Immature natural killer cell (primary cell): ENCODE results near the gene PDP2. TPM values are rescaled to one million over a fixed set of nuclear protein-coding genes. Genes with fewer than 3 reads are reported as not detected.

Source experiments
- DNase-seq, 3 donors: peaks; one replicate each; pipeline ENCODE4 v3.0.0; 2022; ENCODE audit warnings: mixed read lengths in 1 of 3
- H3K27ac Mint-ChIP-seq, 6 donors: one replicate each; pipeline ENCODE4 v1.8.0; 2020; ENCODE audit warnings: mixed read lengths in 6 of 6, mild to moderate bottlenecking in 5 of 6, inconsistent platforms in 4 of 6, moderate library complexity in 3 of 6
- H3K27me3 Mint-ChIP-seq, 3 donors: one replicate each; pipeline ENCODE4 v1.8.0; 2020 to 2021; ENCODE audit warnings: low read depth in 3 of 3, mild to moderate bottlenecking in 3 of 3, mixed read lengths in 3 of 3, moderate library complexity in 3 of 3, inconsistent platforms in 1 of 3
- H3K36me3 Mint-ChIP-seq, 3 donors: one replicate each; pipeline ENCODE4 v1.8.0; 2020; ENCODE audit warnings: mixed read lengths in 3 of 3, inconsistent platforms in 2 of 3, mild to moderate bottlenecking in 2 of 3
- H3K4me1 Mint-ChIP-seq, 2 donors: one replicate each; pipeline ENCODE4 v1.8.0; 2020; ENCODE audit warnings: inconsistent platforms in 2 of 2, mild to moderate bottlenecking in 2 of 2, mixed read lengths in 2 of 2, moderate library complexity in 1 of 2
- H3K4me3 Mint-ChIP-seq, 5 donors: one replicate each; pipeline ENCODE4 v1.8.0; 2020; ENCODE audit warnings: mild to moderate bottlenecking in 5 of 5, mixed read lengths in 5 of 5, inconsistent platforms in 3 of 5, moderate library complexity in 3 of 5
- H3K9me3 Mint-ChIP-seq, 6 donors: one replicate each; pipeline ENCODE4 v1.8.0; 2020; ENCODE audit warnings: mild to moderate bottlenecking in 6 of 6, mixed read lengths in 6 of 6, inconsistent platforms in 4 of 6, moderate library complexity in 3 of 6
- polyA plus RNA-seq, 3 donors: library from polyadenylated mRNA; unstranded; fragments of 300-500 nt; fragmentation: Illumina TruSeq; gene quantifications; one replicate each; pipeline ENCODE4 v1.2.3, GENCODE V29; 2021

PDP2 gene
- polyA plus RNA-seq, 3 donors from 2014 or later: 2.2 to 3.1 TPM; not detected in 1

DNA sequence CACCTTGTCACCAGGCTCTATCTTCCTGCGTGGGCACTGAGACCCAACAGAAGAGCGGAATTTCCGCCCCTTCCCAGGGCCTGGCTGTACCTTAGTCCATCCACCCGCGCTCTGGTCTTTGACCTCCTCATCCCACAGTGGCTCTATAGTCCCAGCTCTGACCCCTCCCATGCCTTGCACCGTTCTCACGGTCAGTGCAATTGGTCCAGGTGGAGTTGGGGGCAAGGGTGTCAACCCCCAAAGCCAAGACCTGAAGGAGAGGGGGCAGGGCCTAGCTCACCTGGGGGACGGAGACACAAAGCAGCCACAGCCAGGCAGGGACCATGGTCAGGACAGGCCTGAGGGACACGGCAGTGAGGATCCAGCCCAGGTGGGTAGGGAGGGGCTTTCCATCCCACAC, 37.4 kb downstream of the PDP2 start:
- H3K36me3 Mint-ChIP-seq: no peaks in the 10 kb centered on the region
- H3K4me3 Mint-ChIP-seq: no peak overlapping the region
- H3K27me3 Mint-ChIP-seq: peaks cover 3 to 9% (median 8%) of the 10 kb centered on the region in 3 donors
- no peak for DNase-seq
- H3K9me3 Mint-ChIP-seq: peaks cover 0 to 1% (median 0%) of the 10 kb centered on the region in 6 donors
- no peak overlapping the region for H3K27ac Mint-ChIP-seq
- no peaks in the 10 kb centered on the region for H3K4me1 Mint-ChIP-seq

DNA sequence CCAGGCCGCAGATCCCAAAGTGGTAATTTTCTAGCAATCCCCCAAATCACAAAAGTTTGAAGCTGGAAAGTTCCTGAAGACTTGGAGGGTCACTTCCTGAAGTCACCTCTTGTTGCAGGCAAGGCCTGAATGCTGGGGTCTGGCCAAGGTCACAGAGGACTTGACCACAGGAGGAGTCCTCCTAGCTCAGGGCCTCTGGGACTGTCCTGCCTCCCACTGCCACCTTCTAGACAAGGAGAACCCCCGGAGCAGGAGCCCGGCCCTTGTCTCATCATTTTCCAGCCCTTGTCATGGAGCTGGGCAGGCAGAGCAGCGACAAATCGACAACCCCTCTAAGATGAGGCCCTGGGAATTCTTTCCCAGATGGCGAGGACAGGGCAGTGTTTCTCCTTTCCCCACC, 38.0 kb downstream of the PDP2 start:
- no peak for DNase-seq
- no peak overlapping the region for H3K27ac Mint-ChIP-seq
- H3K4me3 Mint-ChIP-seq: no peak overlapping the region
- no peaks in the 10 kb centered on the region for H3K36me3 Mint-ChIP-seq
- peaks cover 0 to 1% (median 0%) of the 10 kb centered on the region in 6 donors for H3K9me3 Mint-ChIP-seq
- H3K27me3 Mint-ChIP-seq: peaks cover 0 to 9% (median 9%) of the 10 kb centered on the region in 3 donors
- H3K4me1 Mint-ChIP-seq: no peaks in the 10 kb centered on the region

DNA sequence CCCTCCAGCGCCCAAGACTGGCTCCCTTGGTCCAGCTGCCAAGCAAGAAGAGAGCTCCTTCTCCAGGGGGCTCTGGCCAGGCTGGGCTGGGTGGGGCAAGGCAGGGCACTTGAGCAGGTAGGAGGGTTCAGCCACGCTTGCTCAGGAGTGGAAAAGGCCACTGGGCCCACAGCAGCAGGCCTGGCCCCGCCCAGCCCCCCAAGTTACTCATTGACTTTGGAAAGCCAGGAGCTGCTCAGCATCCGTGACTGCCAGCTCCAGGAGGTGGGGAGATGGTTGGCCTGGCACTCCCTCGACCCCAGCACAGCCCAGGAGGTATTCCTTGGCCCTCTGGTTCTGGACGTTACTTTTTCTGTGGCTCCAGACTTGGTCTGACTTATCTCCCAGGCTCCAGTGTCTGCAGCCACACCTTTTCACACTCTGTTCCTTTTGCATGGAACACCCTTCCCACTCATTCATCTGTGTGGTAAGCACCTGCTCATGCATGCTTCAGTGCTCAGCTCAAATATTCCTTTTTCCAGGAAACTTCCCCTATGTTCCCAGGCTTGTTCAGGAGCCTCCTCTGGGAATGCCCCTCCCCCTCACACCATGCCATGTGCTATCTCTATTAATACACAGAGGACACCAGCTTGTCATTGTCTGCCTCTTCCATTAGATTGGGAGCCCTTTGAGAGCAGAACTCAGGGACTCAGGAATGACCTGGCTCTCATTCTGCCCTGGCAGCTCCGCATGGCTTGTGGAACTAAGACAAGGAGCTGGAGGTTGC, 38.7 kb downstream of the PDP2 start, which contains the start of gene CDH16:
CDH16 (minus strand) TSS at position 83 of the 766 bp plus-strand sequence. CDS start 820 bp downstream, outside the sequence.
- no peak for DNase-seq
- H3K4me3 Mint-ChIP-seq: no peak within 1 kb of the TSS
- H3K4me1 Mint-ChIP-seq: peaks cover 0 to under 1% of the 10 kb centered on the region in 2 donors
- peaks cover 0 to 12% (median 10%) of the 10 kb centered on the region in 3 donors for H3K27me3 Mint-ChIP-seq
- no peaks in the 10 kb centered on the region for H3K36me3 Mint-ChIP-seq
- H3K27ac Mint-ChIP-seq: no peak within 1 kb of the TSS
- H3K9me3 Mint-ChIP-seq: peaks cover 0 to 1% (median 0%) of the 10 kb centered on the region in 6 donors

DNA sequence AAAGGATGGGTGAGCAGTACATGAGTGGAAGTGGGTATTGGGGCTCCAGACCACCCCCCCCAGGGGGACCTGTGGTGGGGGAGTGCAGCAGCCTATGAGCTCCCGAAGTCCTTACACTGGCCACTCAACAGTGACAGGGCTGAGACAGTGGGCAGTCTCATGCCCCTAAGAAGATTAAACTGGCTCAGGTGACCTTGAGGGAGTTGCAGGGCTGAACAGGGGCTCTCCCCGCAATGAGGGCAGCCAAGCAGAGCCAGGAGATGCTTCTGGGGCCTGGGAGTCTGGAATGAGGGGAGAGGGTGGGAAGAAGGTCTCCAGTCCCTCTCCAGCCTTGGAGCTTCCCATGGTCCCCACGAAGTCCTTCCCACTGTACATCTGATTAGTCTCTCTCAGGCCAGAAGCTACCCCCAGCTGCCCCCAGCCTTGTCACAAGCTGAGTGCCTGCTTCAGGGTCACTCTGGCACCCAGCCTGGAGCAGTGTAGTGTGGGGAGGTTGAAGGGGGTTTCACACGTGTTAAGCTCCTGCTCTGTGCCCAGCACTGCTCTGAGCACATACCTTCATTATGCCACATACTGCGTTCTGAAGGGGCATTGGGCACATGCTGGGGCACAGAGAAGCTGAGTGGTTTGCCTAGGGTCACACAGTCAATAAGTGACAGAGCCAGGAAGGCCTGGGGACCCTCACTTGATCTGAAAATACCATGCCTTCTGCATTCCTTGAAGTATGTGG, 39.4 kb downstream of the PDP2 start:
- DNase-seq: no peak
- H3K27ac Mint-ChIP-seq: no peak overlapping the region
- peaks cover 0 to 4% of the 10 kb centered on the region in 2 donors for H3K4me1 Mint-ChIP-seq
- no peaks in the 10 kb centered on the region for H3K36me3 Mint-ChIP-seq
- peaks cover 0 to 1% (median 0%) of the 10 kb centered on the region in 6 donors for H3K9me3 Mint-ChIP-seq
- H3K27me3 Mint-ChIP-seq: peaks cover 0 to 12% (median 10%) of the 10 kb centered on the region in 3 donors
- no peak overlapping the region for H3K4me3 Mint-ChIP-seq

DNA sequence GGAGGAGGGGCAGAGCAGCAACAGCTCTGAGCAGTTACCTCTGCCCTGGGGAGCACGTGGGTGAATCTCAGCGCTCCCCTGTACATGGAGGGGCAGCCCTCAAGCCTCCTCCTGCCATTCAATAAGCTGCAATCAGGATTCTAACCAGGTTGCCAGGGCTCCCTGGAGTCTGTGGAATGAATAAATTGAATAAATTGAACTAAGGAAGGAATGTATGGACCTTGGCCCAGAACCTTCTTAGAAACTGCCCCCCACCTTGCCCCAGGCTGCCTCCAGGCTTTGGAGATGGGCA, 39.9 kb downstream of the PDP2 start:
- Mint-ChIP-seq H3K4me3 (no peak overlapping the region), H3K4me1 (peaks cover 0 to 4% of the 10 kb centered on the region in 2 donors), H3K36me3 (no peaks in the 10 kb centered on the region), H3K27ac (no peak overlapping the region), H3K9me3 (peaks cover 0 to 1% (median 0%) of the 10 kb centered on the region in 6 donors), H3K27me3 (peaks cover 0 to 12% (median 10%) of the 10 kb centered on the region in 3 donors)
- no peak for DNase-seq

DNA sequence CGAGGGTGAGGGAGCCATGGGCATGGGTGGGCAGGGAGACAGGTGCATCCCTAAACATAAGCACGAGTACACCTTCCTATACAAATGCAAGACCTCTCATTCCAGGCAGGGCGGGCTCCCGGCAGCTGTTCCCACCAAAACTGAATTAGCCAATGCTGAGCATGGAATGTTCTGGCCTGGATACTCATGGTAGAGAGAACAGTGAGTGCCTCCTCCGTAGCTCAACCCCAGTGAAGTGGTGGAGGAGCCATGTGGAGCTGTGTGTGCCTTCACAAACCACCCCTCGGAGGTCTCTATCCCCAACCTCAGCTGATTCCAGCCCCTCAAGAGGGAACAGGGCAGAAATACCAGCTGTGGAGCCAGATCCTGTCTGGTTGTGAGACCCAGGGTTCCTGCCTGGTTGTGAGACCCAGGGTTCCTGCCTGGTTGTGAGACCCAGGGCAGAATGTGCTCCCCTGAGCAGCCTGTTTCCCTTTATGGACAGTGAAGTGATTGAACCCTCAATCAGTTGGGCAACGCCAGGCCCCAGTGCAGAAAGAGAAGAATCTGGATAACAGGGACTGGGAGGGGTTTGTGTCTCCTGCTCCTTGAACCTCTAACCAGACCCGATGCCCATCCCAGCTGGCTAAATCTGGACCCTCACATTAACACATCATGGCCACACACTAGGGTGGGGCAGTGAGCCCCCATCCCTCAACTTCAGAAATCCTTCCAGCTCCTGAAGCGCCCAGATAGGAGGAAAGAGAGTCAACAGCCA, 40.8 kb downstream of the PDP2 start:
- Mint-ChIP-seq H3K4me1 (peaks cover 0 to 8% of the 10 kb centered on the region in 2 donors), H3K27me3 (peaks cover 1 to 17% (median 12%) of the 10 kb centered on the region in 3 donors), H3K9me3 (no peaks in the 10 kb centered on the region), H3K36me3 (no peaks in the 10 kb centered on the region), H3K27ac (no peak overlapping the region), H3K4me3 (no peak overlapping the region)
- no peak for DNase-seq

DNA sequence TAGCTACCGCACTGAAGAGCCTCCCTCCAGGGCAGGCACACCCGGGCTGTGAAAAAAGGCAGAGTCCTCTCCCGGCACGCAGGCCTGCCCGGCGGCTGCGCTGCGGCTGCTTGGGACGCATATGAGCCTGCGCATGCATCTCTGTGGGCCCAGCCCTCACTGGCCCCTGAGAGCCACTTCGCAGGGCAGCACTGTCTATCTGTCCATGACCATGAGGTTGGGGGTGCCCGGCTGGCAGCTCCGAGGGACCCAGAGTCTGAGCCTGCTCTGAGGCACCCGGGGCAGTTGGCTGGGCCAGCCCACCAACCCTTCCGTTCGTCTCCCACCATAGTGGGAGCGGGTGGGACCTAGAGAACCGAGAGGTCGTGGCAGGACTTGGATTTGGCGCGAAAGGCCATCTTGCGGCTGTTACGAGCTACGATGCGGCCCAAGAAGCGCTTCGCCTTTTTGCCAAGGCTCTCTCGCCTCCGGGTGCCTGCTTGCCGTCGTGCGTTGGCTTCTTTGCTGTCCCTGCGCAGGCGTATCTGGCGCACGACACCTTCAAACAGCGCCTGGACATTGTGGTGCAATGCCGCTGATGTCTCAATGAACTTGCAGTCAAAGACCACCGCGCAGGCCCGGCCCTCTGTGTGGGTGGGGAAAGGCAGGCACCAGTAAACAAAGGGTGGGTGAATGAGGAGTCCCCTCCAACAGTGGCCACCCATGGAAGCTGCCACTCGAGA, 41.6 kb downstream of the PDP2 start:
- H3K4me1 Mint-ChIP-seq: peaks cover 0 to 8% of the 10 kb centered on the region in 2 donors
- no peaks in the 10 kb centered on the region for H3K9me3 Mint-ChIP-seq
- H3K27ac Mint-ChIP-seq: no peak overlapping the region
- H3K36me3 Mint-ChIP-seq: no peaks in the 10 kb centered on the region
- peaks cover 1 to 15% (median 12%) of the 10 kb centered on the region in 3 donors for H3K27me3 Mint-ChIP-seq
- H3K4me3 Mint-ChIP-seq: no peak overlapping the region
- no peak for DNase-seq

DNA sequence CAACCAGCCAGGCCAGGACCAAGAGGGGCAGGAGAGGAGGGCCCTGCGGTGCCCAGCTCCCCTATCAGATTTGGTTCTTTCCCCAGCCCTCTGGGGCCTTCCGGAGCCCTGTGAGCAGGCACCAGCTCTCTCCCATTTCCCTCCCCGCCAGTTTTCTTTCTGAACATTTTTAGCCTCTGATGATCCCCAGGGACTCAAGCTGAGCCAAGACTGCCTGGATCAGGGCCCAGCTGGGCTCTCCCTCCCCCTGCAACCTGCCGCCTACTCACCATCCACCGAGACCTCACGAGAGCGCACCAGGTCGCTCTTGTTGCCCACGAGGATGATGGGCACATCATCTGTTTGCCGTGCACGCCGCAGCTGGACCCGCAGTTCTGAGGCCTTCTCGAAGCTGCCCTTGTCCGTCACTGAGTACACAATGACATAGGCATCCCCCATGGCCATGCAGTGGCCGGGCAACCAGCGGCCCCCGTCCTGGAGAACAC, 43.0 kb downstream of the PDP2 start:
- Mint-ChIP-seq H3K4me3 (peak overlapping the region in 1 of 5 donors; percentile 36), H3K9me3 (no peaks in the 10 kb centered on the region), H3K36me3 (no peaks in the 10 kb centered on the region), H3K27ac (no peak overlapping the region), H3K4me1 (peaks cover 0 to 8% of the 10 kb centered on the region in 2 donors), H3K27me3 (peaks cover 1 to 16% (median 12%) of the 10 kb centered on the region in 3 donors)
- no peak for DNase-seq

DNA sequence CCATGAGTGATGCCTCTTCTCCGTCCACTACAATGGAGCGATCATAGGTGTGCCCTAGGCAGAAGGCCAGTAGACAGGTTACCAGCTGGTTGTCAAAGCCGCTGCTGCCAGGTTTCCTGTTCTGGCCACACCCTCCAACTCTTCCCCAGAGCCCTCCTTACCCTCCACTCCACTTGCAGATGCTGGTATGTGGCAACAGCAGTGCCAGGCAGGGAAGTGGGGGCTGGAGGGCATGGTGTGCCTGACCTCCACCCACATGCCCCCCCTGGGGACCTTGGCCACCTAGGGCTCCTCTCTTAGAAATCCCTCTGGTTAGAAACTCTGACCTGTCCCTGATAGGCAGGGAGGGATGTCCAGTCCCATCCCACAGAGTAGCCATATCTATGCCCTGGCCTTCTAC, 43.6 kb downstream of the PDP2 start:
- DNase-seq: no peak
- Mint-ChIP-seq H3K36me3 (no peaks in the 10 kb centered on the region), H3K9me3 (no peaks in the 10 kb centered on the region), H3K4me1 (peaks cover 0 to 8% of the 10 kb centered on the region in 2 donors), H3K27me3 (peaks cover 1 to 16% (median 12%) of the 10 kb centered on the region in 3 donors), H3K4me3 (peak overlapping the region in 1 of 5 donors; percentile 4), H3K27ac (no peak overlapping the region)

DNA sequence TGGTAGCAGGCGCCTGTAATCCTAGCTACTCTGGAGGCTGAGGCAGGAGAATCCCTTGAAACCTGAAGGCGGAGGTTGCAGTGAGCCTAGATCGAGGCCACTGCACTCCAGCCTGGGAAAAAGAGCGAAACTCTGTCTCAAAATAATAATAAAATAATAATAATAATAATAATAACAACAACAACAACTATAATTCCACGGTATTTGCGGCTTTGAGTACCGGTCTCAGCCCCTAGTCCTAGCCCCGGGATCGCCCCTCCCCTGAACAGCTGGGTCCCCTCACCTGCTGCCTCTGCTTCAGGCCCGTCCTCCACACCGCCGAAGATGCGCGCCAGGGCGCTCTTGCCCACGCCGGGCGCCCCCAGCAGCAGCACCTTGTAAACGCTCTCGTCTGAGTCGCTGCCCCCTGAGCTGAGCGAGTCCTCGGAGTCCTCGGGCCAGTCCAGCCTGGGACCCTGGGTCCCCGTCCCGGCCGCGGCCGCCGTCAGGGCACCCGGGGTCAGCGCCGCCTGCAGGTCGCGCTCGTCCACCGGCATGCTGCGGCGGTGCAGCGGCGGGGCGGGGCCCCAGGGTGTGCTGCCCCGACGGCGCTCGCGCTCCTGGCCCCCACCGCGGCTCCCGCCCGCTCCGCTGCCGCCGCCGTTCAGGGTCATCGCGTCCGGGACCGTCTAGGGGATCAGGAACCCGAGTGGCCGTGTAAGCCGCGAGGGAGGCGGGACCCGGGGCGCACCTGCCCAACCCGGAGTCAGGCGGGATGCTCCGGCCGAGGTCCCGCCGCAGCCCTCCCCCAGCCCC, 44.4 kb downstream of the PDP2 start:
- peaks cover 1 to 16% (median 9%) of the 10 kb centered on the region in 3 donors for H3K27me3 Mint-ChIP-seq
- peak overlapping the region in 1 of 6 donors; percentile 34 for H3K27ac Mint-ChIP-seq
- H3K36me3 Mint-ChIP-seq: no peaks in the 10 kb centered on the region
- H3K9me3 Mint-ChIP-seq: no peaks in the 10 kb centered on the region
- peak; percentile 47 to 61 (median 54) for DNase-seq
- peak overlapping the region; percentile 55 to 81 (median 67) for H3K4me3 Mint-ChIP-seq
- H3K4me1 Mint-ChIP-seq: peaks cover 0 to 11% of the 10 kb centered on the region in 2 donors

DNA sequence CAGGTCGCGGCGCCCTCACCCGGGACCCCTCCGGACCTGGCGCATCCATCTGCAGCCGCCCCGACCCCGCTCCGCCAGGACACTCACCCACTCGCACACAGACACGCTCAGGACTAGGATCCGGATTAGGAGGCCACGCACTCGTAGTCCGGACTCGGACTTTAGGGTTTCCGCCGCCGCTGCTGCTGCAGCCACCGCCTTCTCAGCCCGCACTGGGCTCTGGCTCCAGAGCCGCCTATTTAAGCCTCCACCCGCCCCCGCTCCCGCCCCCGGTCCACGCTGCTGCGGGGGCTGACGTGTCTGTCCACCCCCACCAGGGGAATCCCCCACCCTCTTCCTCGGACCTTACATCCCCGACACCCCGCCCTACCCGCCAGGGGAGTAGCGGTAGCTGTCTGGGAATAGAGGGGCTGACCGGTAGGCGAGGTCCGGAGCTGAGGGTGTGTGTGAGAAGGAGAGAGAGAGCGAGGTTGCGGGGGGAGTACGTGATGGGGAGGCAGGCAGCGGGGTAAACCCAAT, 45.1 kb downstream of the PDP2 start, which contains the start of gene RRAD:
RRAD (minus strand) TSS at position 214 of the 519 bp plus-strand sequence. CDS start 356 bp downstream, outside the sequence.
- peaks cover 1 to 16% (median 9%) of the 10 kb centered on the region in 3 donors for H3K27me3 Mint-ChIP-seq
- no peaks in the 10 kb centered on the region for H3K36me3 Mint-ChIP-seq
- H3K4me1 Mint-ChIP-seq: peaks cover 0 to 12% of the 10 kb centered on the region in 2 donors
- peak; percentile 18 to 48 (median 32) for DNase-seq
- peak within 1 kb of the TSS; percentile 71 to 85 (median 79) for H3K4me3 Mint-ChIP-seq
- H3K27ac Mint-ChIP-seq: peak within 1 kb of the TSS in 2 of 6 donors; percentile 40 to 53
- no peaks in the 10 kb centered on the region for H3K9me3 Mint-ChIP-seq
